Upper lobe of left lung (tissue), 6 donors: Measurements from ENCODE around the gene TLR8. TPM values are rescaled to one million over a fixed set of nuclear protein-coding genes. Genes with fewer than 3 reads are reported as not detected.

Source experiments
- ATAC-seq, 2 donors: fragments of 200-7000 bp; cut with Tn5 transposase; one replicate each; pipeline ENCODE4 v1.9.1; 2022; ENCODE audit warnings: mild to moderate bottlenecking in 2 of 2, moderate library complexity in 2 of 2; ENCODE audit not compliant: low FRiP score in 2 of 2
- DNase-seq, 2 donors: peaks; one replicate each; pipeline ENCODE4 v3.0.0-alpha.2; 2019 to 2020
- H3K27ac ChIP-seq, 4 donors: fragments of 200-600 bp; sonication (generic); one replicate each; pipeline ENCODE4 v1.5.1; 2016 to 2019
- H3K27me3 ChIP-seq, 4 donors: fragments of 200-600 bp; sonication (generic); one replicate each; pipeline ENCODE4 v1.5.1; 2017 to 2019
- H3K36me3 ChIP-seq, 4 donors: fragments of 200-600 bp; sonication (generic); one replicate each; pipeline ENCODE4 v1.5.1; 2016 to 2019
- H3K4me1 ChIP-seq, 4 donors: fragments of 200-600 bp; sonication (generic); one replicate each; pipeline ENCODE4 v1.5.1; 2018 to 2019
- H3K4me3 ChIP-seq, 4 donors: fragments of 200-600 bp; sonication (generic); one replicate each; pipeline ENCODE4 v1.5.1; 2017 to 2019; ENCODE audit warnings: mild to moderate bottlenecking in 2 of 4, moderate library complexity in 1 of 4
- H3K9me3 ChIP-seq, 4 donors: fragments of 200-600 bp; sonication (generic); one replicate each; pipeline ENCODE4 v1.5.1; 2018 to 2019
- CTCF ChIP-seq, 6 experiments: fragments of 450-650 bp in 4 of 6; fragments of 200-600 bp in 2 of 6; sonication (generic) in 2 of 6; IDR thresholded peaks; one replicate each; pipeline ENCODE4 v1.5.1; 2016 to 2019; ENCODE audit warnings: antibody characterized with exemption in 6 of 6
- EP300 ChIP-seq, 4 donors: sonication (generic); formaldehyde crosslinking; IDR thresholded peaks; one replicate each; pipeline ENCODE4 v1.5.1; 2017; ENCODE audit warnings: antibody characterized with exemption in 4 of 4, control low read depth in 2 of 4
- POLR2A ChIP-seq, 4 donors: fragments of 450-650 bp; IDR thresholded peaks; one replicate each; pipeline ENCODE4 v1.5.1; 2016 to 2017; ENCODE audit warnings: antibody characterized with exemption in 4 of 4, mild to moderate bottlenecking in 2 of 4
- POLR2AphosphoS5 ChIP-seq, 2 donors: sonication (generic); formaldehyde crosslinking; IDR thresholded peaks; one replicate each; pipeline ENCODE4 v1.5.1; 2017; ENCODE audit warnings: antibody characterized with exemption in 2 of 2
- WGBS, 2 donors: methylation state at CpG; one replicate each; pipeline ENCODE4 v1.1.5; 2017 to 2018; 5-methylcytosine and 5-hydroxymethylcytosine counted together
- total RNA-seq, 6 donors: library from RNA; depleted of rRNA in 4 of 6; stranded (reverse); fragments of >200 nt in 4 of 6; gene quantifications; one replicate each; pipeline versions ENCODE4 v1.1.0 to v1.2.1, GENCODE V29; 2016 to 2021
- donor health status: DM: no; HTN: no; CAD: no; lungs with moderate emphysema.
- donor health status: DM: no; HTN: yes; CAD: no; lungs with severe emphysema.

The TLR8 gene
- total RNA-seq, 6 donors from 2014 or later = 2.3 to 24.5 (median 9.3) TPM

GRCh38 chrX:12946838-12947544 is 40.6 kb downstream of the TLR8 start:
- H3K4me1 ChIP-seq = peaks cover 0 to 52% (median 23%) of the 10 kb centered on the region in 4 donors
- H3K27me3 ChIP-seq = no peaks in the 10 kb centered on the region
- TF ChIP-seq CTCF (IDR thresholded peaks at IDR 0.05) = peak; percentile 90 to 97 (median 94)
- TF ChIP-seq POLR2A (IDR thresholded peaks at IDR 0.05) = no peak
- TF ChIP-seq POLR2AphosphoS5 (IDR thresholded peaks at IDR 0.05) = peak in 1 of 2 donors; percentile 17
- no peak for TF ChIP-seq EP300 (IDR thresholded peaks at IDR 0.05)
- 26 to 30% methylated on average over 5 of the region's 5 CpGs for WGBS, 2 donors
- DNase-seq (peak in 1 of 2 donors; percentile 76), ATAC-seq (peak; percentile 92 to 93)
- peak overlapping the region; percentile 63 to 71 (median 68) for H3K27ac ChIP-seq
- H3K36me3 ChIP-seq = no peaks in the 10 kb centered on the region
- H3K4me3 ChIP-seq = no peak overlapping the region
- no peaks in the 10 kb centered on the region for H3K9me3 ChIP-seq

GRCh38 chrX:12947545-12948235 is 41.3 kb downstream of the TLR8 start:
- no peak for DNase-seq
- H3K9me3 ChIP-seq = no peaks in the 10 kb centered on the region

GRCh38 chrX:12948495-12948894 is 42.1 kb downstream of the TLR8 start:
- ATAC-seq (no peak), DNase-seq (no peak)
- 96 to 100% methylated on average over 1 to 2 of the region's 2 CpGs for WGBS, 2 donors
- no peak for TF ChIP-seq EP300 (IDR thresholded peaks at IDR 0.05)
- TF ChIP-seq CTCF (IDR thresholded peaks at IDR 0.05) = no peak
- TF ChIP-seq POLR2AphosphoS5 (IDR thresholded peaks at IDR 0.05) = no peak
- no peak for TF ChIP-seq POLR2A (IDR thresholded peaks at IDR 0.05)
- no peaks in the 10 kb centered on the region for H3K9me3 ChIP-seq
- H3K36me3 ChIP-seq = no peaks in the 10 kb centered on the region
- H3K27ac ChIP-seq = peak overlapping the region in 3 of 4 donors; percentile 60 to 82 (median 82)
- H3K4me3 ChIP-seq = no peak overlapping the region
- no peaks in the 10 kb centered on the region for H3K27me3 ChIP-seq
- peaks cover 0 to 52% (median 23%) of the 10 kb centered on the region in 4 donors for H3K4me1 ChIP-seq

More at GRCh38 chrX:12947545-12948235, 41.3 kb downstream of the TLR8 start:
- Histone ChIP-seq H3K4me3 (no peak overlapping the region), H3K4me1 (peaks cover 0 to 52% (median 23%) of the 10 kb centered on the region in 4 donors), H3K27ac (peak overlapping the region in 3 of 4 donors; percentile 63 to 82 (median 69)), H3K27me3 (no peaks in the 10 kb centered on the region), H3K36me3 (no peaks in the 10 kb centered on the region)
- 61 to 68% methylated on average over 5 of the region's 5 CpGs for WGBS, 2 donors
- no peak for TF ChIP-seq POLR2A (IDR thresholded peaks at IDR 0.05)
- TF ChIP-seq EP300 (IDR thresholded peaks at IDR 0.05) = no peak
- no peak for TF ChIP-seq CTCF (IDR thresholded peaks at IDR 0.05)
- no peak for TF ChIP-seq POLR2AphosphoS5 (IDR thresholded peaks at IDR 0.05)
- peak in 1 of 2 donors; percentile 5 for ATAC-seq

- no peak for ATAC-seq
Observed at GRCh38 chrX:12949205-12949926, 42.9 kb downstream of the TLR8 start.

More at GRCh38 chrX:12949205-12949926, 42.9 kb downstream of the TLR8 start:
- H3K9me3 ChIP-seq = no peaks in the 10 kb centered on the region
- no peak for TF ChIP-seq POLR2A (IDR thresholded peaks at IDR 0.05)
- TF ChIP-seq CTCF (IDR thresholded peaks at IDR 0.05) = no peak
- no peak for TF ChIP-seq EP300 (IDR thresholded peaks at IDR 0.05)
- no peak for TF ChIP-seq POLR2AphosphoS5 (IDR thresholded peaks at IDR 0.05)
- no peak for DNase-seq
- H3K4me3 ChIP-seq = no peak overlapping the region
- peak overlapping the region; percentile 46 to 82 (median 71) for H3K27ac ChIP-seq
- no peaks in the 10 kb centered on the region for H3K36me3 ChIP-seq
- 55 to 58% methylated on average over 4 to 5 of the region's 5 CpGs for WGBS, 2 donors
- no peaks in the 10 kb centered on the region for H3K27me3 ChIP-seq
- H3K4me1 ChIP-seq = peaks cover 0 to 55% (median 23%) of the 10 kb centered on the region in 4 donors
